ENCODE results near the gene HDAC7.

The HDAC7 gene

DNA sequence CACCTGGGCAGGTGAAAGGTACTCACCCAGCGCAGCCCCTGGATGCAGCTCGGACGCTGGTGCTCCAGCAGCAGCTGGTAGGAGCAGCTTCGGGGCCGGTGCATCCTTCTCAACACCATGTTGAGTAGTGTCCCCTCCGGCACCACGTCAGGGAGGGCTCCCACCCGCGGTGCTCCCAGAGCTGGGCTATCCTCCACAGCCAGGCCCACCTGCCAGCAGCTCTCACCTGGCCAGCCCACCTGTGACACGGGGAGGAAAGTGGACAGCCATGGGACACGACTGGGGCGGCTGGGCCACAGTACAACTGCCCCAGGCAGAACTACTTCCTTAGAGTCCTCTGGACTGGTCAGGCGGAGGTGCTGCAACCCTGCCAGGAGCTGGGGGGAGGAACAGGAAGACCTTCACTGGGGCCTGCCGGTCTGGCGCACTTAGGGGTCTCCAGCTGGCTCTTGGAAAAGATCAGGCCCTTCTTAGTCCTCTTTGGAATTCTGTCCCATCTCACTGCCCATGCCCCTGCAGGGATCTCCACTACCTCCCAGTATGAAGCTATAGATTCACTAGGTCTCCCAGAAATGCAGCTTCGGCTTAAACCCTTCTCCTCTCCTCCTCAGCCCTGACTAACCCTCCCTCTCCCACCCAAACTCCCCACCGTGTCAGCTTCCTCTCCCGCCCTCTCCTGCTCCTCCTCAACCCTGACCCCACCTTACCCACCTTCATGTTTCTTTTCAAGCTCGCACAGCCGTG is 61.7 kb downstream of the HDAC7 start:
- DNase-seq = no peak

DNA sequence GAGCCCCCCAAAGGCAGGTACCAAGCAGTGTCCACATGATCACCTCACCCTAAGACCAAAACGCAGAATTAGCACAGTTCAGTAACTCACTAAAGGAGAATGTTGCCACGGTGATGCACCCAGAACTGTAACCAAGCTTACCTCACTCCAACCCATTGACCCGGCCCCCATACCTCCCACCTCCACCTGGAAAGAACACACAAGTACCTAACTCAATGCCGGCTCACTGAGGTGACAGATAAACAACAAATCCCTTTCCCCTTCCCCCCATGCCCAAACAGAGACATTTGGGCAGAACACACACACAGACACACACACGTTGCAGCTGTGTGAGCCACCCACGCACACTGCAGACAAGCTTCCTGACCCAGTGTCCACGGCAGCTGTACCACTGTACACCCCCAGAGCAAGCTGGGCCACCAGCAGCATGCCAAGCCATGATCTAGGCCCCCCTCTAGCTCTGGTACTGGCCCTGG is 62.3 kb downstream of the HDAC7 start:
- DNase-seq = no peak

DNA sequence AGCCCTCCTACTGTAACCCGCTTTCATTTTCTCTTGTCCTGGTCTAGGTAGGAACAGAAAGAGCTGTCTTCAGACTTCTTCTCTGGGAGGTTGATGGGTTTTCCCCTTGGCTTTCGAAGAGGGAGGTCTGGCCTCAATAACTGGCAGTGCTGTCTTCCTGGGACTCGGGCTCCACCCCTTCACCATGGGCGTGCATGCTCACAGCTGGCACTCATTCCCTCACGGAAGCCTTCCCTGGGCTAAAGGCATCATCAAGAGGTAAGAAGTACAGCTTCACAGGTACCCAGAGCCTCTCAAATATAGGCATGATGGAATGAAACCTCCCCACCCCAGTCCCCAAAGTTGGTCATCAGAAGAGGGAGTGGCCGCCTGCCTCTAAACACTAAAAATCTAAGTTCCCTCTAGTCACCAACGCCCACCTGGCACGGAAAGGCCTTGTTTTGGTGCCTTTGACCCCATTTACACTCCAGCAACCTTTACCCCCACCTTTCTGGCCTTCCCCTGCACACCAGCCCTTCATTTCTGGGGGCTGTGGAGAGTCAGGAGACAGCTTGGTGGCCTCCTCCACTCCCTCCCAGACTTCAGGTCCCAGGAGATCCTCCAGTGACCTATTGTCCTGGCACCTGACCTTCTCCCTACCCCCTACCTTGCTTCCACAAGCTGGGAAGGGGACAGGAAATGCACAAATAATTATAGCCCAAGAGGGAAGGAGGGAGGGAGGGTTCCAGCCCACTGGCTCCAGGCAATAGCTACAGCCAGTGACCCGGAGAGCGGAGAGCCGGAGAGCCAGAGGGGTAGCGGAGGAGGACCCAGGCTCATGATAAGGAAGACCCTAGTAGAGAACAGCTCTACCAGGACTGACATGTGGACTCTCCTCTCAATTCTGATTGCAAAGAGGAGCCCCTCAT is 63.8 kb downstream of the HDAC7 start:
- no peak for DNase-seq

DNA sequence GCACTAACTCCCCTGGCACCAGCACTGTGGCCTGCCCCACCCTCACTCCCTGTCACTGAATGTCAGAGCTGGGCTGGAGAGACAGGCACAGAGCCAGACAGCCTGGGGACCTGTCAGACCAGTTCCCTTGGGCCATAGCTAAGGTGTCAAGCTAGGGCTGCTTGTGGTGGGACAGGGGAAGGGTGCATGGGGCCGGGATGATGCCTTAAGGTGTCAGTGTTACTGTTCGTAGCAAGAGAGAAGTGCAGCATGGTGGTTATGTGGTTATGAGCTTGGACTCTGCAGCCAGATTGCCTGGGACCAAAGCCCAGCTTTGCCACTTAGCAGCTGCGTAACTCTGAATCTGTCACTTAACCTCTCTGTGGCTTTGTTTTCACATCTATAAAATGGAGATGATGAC is 64.8 kb downstream of the HDAC7 start:
- no peak for DNase-seq

DNA sequence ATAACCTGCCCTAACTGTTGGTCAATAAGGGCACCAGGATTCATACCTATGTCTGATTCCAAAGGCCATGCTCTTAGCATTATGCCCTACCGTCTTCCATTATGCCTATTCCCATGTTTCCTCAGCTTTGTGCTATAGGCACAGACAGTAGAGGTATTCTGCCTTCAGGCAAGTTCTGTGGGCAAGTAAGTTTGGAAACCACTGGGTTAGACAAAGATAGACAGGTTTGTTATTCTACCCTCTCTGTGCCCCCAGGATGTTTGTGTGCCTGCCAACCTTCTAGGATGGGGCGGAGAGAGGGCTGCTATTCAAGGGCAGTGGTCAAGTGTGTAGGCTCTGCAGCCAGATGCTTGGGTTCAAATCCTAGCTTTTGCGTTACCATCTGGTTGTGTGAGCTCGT is 65.6 kb downstream of the HDAC7 start:
- DNase-seq = no peak

DNA sequence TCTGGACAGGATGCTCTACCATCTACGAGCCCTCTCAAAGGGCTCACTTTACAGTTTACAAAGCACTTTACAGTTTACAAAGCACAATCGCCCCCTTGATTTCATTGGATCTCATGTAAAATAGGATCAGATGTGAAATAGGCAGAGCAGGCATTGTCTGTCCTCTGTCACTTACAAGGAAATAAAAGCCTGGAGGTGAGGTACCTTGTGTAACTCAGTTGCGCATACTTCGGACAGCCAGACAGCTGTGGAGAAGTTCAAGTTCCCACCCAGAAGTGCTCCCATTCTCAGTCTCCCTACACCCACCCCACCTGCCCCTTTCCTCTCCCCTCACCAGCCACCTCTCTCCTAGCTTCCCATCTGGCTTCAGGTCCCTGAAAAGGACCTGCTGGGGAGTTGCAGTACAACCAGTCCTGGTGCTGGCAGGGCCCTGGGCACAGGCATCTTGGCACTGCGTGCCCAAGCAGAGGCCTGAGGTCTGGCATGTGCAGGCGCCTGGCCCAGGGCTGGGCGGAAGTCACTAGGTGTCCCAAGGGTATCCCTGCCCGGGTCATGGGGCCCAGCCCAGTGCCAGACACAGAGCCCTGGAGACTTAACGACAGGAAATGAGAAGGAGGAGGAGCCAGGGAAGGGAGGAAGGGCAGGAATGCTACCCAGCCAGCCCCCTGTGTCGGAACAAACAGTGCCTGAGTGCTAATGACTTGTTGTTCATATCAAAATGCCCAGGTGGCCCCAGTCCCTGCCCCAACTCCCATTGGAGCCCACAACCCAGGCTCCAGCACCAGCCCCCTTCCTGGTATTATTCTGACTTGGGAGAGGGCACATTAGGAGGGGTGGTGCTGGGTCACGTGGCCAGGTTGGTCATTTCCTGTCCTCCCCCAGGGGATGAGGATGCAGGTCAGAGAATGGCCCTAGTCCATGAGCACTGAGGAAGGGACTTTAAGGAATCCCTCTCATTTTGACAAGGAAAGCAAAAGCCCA is 66.4 kb downstream of the HDAC7 start:
- no peak for DNase-seq

DNA sequence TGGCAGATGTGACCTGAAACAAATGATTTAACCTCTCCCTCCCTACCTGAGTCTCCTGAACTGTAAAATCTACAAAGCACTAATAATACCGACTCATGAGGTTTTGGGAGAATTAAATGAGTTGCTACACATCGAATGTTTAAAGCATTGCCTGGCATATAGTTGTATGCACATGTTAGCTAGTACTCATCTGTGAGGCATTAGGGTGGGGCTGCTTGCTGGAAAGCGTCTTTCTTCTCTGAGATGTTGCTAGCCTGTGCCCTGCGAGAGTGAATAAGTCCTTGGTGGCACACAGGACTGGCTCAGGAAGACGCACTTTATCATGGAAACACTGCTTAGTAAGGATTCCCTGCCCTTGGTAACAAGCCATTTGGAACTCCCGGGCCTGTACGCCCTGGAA is 67.2 kb downstream of the HDAC7 start:
- no peak for DNase-seq

DNA sequence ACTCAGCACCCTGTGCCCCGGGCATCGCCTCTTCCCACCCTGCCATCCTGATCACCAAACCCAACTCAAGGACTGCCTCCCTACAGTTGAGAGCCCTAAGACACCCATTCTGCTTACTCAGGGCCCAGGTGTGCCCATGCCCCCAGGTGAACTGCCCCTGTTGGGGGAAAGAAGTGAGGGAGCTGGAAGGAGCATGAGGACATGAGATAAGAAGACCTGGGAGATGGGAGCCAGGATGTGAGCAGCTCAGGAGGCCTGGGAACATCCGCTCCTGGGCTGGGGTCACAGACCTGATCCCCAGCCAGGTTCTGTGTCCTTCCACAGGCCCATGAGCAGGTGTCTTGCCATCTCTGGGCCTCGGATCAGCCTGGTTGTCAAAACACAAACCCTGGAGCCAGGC is 67.6 kb downstream of the HDAC7 start:
- no peak for DNase-seq

DNA sequence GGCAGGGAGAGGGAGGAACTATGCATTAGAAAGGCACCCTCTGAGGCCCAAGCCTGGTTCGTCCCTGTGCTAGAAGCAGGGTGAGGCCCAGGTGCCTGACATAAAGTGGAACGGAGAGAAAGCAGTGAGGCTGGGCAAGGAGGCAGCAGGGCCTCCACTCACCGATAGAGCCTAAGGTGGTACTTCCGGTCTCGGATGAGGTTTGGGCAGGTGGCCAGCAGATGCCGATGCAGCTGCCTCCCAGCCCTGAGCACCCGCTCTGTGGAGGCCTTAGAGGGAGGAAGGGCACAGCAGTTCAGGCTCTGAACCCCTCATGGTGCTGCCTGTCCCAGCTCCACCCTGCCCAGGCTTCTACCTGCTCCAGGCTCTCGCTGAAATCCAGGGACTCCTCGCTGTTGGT is 68.1 kb downstream of the HDAC7 start:
- DNase-seq = no peak

DNA sequence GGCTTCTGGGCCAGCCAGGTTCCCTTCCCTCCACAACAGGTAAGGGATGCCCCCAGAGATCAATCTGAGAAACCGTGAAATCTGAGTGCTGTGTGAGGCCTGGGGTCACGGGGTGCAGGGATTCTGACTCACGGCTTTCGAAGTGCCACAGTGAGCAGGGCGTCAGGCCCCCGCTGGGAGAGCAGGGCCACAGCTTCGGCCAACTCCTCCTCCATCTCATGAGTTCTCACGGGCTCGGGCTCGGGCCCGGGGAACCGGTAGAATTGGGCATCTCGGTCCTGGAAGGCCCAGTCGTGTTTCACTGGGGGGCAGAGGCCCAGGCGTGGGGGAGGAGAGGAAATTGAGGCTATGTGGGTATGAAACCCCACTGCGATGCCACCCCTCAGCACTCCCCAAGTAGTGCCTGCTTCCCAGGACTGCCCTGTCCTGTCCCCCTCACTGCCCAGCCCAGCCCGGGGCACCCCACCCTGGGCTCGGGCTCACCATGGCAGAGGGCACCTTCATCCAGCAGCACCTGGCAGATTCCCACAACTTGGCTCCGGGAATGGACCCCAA is 68.7 kb downstream of the HDAC7 start:
- DNase-seq = no peak

DNA sequence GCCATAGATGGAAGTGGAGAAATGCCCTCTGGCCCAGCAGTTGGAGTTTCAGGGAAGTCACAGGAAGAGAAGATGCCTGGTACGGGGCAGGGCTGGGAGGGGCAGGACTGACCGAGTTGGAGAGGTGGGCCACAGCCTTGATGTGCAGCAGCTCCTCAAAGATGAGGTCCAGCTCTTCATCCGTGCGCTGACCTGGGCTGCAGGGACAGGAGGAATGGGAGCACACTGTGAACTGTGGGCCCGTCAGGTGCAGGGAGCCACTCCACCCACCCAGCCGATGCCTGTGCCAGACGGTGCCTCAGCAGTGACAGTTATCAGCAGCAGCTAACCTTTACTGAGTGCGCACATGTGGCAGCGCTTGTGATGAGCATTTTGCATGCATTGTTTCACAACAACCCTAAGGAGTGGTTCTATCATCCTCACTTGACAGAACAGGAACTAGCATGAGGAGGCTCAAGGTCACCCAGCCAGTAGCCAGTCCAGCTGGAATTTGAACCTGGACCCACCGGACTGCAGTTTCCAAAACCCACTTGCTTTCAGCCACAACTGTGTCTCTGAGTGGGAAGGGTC is 69.4 kb downstream of the HDAC7 start:
- no peak for DNase-seq

DNA sequence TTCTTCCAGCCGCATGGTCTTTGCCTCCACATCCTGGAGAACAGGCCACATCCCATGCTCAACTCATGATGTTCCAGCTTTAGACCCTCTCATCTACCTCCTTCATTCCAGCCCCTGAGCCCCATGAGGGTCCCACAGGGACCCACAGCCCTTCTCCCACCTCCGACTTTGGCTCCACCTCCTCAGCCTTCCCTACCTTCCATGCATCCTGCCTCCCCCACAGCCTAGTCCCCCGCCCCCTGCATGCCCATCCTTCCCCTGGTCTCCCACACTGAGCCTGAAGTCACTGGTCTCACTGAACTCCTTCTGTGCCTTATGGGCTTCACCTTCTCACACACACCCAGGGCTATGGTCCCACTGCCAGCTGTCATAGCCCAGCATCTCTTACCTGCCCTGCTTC is 70.8 kb downstream of the HDAC7 start:
- DNase-seq = no peak

DNA sequence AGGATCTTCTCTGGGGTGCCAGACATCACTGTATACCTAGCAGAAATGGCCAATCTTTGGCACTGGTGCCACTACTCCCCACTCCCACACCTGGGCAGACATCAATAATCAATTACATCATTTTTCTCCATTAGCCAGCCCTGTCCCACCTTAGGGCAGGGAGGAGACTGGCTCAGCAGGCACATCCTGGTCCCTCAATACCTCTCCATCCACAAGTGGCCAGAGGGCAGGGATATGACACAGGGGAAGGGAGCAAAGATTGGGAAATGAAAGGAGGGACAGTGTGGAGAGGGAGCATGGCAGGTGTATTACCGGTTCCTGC is 71.2 kb downstream of the HDAC7 start:
- DNase-seq = no peak

DNA sequence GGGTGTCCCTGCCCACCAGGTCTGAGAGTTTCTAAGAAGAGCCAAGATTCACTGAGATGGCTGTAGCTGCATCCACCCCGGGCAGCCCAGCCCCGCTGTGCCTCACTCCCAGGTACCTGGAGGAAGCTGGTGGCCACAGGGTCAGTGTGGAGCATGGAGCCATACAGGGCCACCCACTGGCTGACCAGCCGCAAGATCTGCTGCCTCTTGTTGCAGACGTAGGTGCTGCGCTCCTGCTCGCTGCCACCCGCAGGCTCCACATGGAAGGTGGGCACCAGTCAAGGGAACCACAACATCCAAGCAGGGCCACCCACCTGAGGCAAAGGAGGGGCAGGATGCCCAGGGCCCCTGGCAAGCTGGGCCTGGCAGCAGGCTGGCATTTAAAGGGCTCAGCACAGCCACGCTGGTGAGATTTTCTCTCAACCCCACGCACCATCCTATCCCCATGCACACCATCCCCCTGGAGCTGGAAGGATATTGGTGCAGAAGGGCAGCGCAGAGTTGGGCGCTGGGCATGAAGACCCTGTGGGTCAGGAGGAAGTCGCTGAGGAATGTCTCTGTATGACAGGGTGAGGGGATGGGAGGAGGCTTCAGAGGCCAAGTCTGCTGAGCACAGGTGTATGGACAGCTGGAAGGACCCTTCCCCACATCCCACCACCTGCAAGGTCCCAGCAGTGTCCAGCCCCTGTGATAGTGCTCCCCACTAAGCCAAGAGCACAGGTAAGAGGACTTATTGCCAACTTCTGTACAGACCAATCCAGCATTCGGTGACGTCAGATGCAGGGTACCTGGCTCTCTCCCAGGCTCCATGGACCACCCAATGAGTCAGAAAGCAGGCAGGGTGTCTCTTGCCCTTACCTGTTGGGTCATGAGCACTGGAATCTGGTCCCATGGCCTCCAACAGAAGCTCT is 71.9 kb downstream of the HDAC7 start:
- no peak for DNase-seq

DNA sequence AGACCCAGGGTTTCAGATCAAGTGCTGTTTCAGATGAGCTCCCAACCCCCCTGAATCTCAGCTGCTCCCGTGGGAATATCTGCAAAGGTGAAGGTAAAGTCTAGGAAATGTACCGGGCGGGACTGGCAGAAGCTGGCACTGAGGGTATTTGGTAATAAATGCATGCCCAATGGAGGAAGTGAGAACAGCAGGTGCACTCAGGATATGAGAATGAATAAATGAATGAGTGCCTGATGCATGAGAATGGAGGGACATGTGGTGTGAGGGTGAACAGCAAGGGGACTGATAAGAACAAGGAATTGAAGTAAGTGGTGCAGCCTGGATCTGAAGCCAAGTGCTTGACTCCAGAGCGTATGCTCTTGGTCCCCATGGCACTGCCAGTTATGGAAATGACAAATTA is 72.6 kb downstream of the HDAC7 start:
- DNase-seq = no peak

DNA sequence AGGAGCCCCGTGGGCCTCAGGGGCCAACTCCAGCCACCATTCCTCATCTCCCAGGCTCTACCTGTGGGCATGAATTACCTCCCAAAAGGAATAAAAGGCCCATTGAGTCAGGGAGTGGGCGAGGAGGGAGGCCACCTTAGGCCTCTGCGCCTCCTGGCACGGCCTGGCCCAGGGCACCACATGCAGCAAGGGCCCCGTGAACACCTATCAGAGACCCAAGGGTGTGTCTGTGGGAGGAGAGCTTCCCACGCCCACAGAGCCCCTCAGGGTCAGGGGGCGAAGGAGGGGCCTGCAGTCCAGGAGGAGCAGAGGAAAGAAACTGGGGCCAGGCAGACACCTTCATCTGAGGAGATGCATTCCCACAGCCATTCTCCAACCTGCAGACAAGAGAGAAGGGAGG is 73.2 kb downstream of the HDAC7 start:
- no peak for DNase-seq

DNA sequence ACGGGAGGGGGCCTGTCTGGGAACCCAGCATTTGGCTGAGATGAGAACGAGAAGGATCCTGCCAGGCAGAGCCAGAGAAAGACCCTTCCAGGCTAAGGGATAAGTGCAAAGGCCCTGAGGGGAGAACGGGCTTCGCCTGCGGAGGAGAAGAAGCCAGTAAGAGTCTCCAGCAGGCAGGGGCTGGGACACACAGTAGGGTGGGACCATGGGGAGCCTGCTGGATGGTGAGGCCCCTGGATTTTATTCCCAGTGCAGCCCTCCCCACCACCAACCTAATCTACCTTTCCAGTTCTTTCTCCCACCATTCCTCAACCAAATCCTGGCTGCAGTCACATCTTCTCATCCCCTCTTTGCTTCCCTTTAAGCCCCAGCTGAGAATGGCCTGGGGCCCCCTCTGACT is 73.6 kb downstream of the HDAC7 start:
- no peak for DNase-seq

DNA sequence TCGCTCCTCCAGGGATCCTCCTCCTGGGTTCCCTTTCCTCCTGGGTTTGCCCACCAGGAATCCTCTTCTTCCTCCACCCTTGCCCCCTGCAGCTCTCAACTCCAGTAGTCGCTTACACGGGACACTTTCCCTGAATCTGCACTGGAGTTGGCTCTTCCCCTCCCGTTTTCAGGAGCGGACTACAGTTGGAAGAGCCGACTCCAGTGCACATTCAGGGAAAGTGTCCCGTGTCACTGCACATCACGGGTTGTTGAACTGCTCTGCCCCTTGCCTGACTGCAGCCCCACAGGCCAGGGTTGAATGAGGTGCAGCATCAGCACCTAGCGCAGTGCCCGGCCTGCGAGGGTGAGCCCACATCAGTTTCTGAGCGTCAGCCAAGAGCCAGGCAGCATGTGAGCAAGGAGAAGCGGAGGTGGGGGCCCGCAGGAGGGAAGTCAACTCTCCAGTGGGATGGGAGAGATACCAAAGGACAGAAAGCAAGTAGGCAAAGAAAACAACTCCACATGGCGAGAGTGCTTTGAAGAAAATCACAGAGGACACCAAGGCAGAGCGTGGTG is 74.1 kb downstream of the HDAC7 start:
- DNase-seq = no peak

DNA sequence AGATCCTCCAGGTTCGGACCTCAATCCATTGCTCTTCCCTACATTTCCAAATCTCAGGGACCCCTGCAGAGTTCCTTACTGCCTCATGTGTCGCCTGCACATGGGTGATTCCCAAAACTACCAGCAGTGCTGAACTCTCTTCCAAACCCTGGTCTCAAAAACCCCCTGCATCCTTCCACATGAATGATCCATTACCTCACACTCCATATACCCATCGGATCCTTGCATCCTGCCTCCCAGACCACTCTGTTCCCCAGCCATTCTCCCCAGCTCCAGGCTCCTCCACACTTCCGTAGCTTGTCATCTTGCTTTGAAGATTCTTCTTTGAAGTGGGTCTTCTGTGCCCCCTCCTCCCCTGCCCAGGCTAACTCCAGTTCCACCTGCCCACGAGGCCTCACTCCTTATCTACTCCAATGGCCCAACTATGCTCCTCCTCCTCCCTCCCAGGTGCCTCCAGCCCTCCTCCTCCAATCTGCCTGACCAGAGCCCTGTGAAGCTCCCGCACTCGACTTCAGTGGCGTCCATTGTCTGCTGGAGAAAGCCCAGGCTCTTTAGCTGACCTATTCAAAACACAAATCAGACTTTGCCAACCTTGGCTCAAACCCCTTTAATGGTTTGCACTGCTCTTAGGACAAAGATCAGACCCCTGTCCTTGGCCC is 74.8 kb downstream of the HDAC7 start:
- no peak for DNase-seq

DNA sequence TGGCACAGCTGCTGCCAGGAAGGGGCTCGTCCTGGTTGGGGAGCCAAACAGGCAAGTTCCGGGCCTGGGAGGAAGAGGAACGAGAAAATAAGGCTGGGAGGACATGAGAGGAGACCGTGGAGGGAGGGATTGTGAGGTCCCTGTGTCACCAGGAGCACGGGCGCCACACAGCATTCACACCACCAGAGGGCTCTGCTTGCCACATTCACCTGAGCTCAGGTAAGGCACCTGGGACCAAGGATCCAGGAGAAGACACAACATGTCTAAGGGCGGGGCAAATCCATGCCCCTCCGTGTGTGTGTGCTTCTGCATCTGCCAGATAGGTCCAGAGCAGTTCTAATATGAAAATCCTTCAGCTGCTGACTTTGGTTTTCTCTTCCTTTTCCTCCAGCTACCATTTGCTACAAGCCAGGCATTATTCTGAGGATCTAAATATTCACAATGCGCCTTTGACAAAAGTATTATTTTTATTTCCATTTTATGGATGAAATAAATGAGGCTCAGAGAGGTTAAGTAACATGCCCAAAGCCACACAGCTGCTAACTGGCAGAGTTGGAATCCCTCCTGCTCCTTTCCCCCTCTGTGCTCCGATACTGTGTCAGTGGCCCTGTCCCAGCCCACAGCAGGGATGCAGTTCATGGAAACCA is 75.6 kb downstream of the HDAC7 start:
- DNase-seq = peak; percentile 61

Measured in DMS79 treated with DMSO at 0.1 percent for 48 hours (cell line).